Body of pancreas (tissue), 4 donors: Measurements from ENCODE around the gene SUN5. TPM values are rescaled to one million over a fixed set of nuclear protein-coding genes. Genes with fewer than 3 reads are reported as not detected.

Source experiments
- ATAC-seq: fragments of 150-250 bp; one replicate; pipeline ENCODE4 v1.9.1; 2016
- DNase-seq, 4 donors: peaks; one replicate each; pipeline ENCODE4 v3.0.0-alpha.2; 2019
- H3K27ac ChIP-seq, 4 donors: fragments of 200-600 bp; sonication (generic); 1 replicate in 3 of 4; 2 replicates in 1 of 4; pipeline versions ENCODE4 v1.5.1 to v1.6.1; 2016 to 2019; ENCODE audit warnings: mild to moderate bottlenecking in 1 of 4, mixed read lengths in 1 of 4, moderate library complexity in 1 of 4
- H3K27me3 ChIP-seq, 2 donors: fragments of 200-600 bp; sonication (generic); one replicate each; pipeline ENCODE4 v1.6.0; 2016; ENCODE audit warnings: mild to moderate bottlenecking in 1 of 2
- H3K36me3 ChIP-seq, 2 donors: fragments of 200-600 bp; sonication (generic); replicated peaks in 1 of 2; 2 replicates each; pipeline ENCODE4 v1.5.1; 2016; ENCODE audit warnings: low read depth in 2 of 2; ENCODE audit not compliant: insufficient read depth in 1 of 2
- H3K4me1 ChIP-seq: fragments of 200-600 bp; sonication (generic); one replicate; pipeline ENCODE4 v1.6.0; 2016
- H3K4me3 ChIP-seq, 2 donors: fragments of 200-600 bp; sonication (generic); 1 replicate in 1 of 2; 2 replicates in 1 of 2; pipeline ENCODE4 v1.5.1; 2016 to 2019
- H3K9me3 ChIP-seq, 3 donors: fragments of 200-600 bp; sonication (generic); 1 replicate in 2 of 3; 2 replicates in 1 of 3; pipeline ENCODE4 v1.5.1; 2016
- CTCF ChIP-seq, 7 experiments: fragments of 450-650 bp in 4 of 7; fragments of 200-600 bp in 3 of 7; sonication (generic) in 3 of 7; IDR thresholded peaks; one replicate each; pipeline ENCODE4 v1.5.1; 2016 to 2019; ENCODE audit warnings: antibody characterized with exemption in 7 of 7
- POLR2A ChIP-seq, 3 donors: fragments of 450-650 bp; IDR thresholded peaks; one replicate each; pipeline ENCODE4 v1.6.1; 2016; ENCODE audit warnings: antibody characterized with exemption in 3 of 3, mild to moderate bottlenecking in 2 of 3
- WGBS, 2 donors: methylation state at CpG; one replicate each; pipeline ENCODE4 v1.1.5; 2017; 5-methylcytosine and 5-hydroxymethylcytosine counted together
- intact Hi-C: fragments of 100-400 bp; cut with DNase I; formaldehyde crosslinking; loops from one replicate; pipeline ENCODE4 v1.15.1; 2023
- total RNA-seq, 2 donors: library from RNA; depleted of rRNA; stranded (reverse); fragments of >200 nt; gene quantifications; one replicate each; pipeline ENCODE4 v1.1.0, GENCODE V29; 2016

The SUN5 gene
- total RNA-seq, 2 donors from 2014 or later, result not detected

- 41 to 50% methylated on average over 4 of the region's 4 CpGs for WGBS, 2 donors
- H3K27me3 ChIP-seq, result no peaks in the 10 kb centered on the region
- no peaks in the 10 kb centered on the region for H3K36me3 ChIP-seq
- H3K27ac ChIP-seq, result no peak overlapping the region
- H3K9me3 ChIP-seq, result no peaks in the 10 kb centered on the region
- intact Hi-C loops, result no loop called here
- ATAC-seq (no peak), DNase-seq (no peak)
- TF ChIP-seq POLR2A (IDR thresholded peaks at IDR 0.05), result no peak
- no peak for TF ChIP-seq CTCF (IDR thresholded peaks at IDR 0.05)
- H3K4me3 ChIP-seq, result no peak overlapping the region
- H3K4me1 ChIP-seq, result no peaks in the 10 kb centered on the region
Observed at GRCh38 chr20:32934580-32934979, 69.7 kb downstream of the SUN5 start.

Other genes starting within 250 kb of the SUN5 start
- 1 to 10 TPM; 6.3 to 6.5 TPM for gene DNMT3B, start 242.0 kb downstream of the SUN5 start, total RNA-seq
- 10 to 100 TPM; 32.4 to 37.6 TPM for gene MAPRE1, start 184.5 kb downstream of the SUN5 start, total RNA-seq
- gene EFCAB8, start 145.5 kb downstream of the SUN5 start, total RNA-seq, result under 1 TPM in 1 of 2 donors, not detected in 1; 0.26 TPM
- gene BPIFB2, start 3.3 kb upstream of the SUN5 start, total RNA-seq, result not detected
- gene BPIFB6, start 27.2 kb upstream of the SUN5 start, total RNA-seq, result not detected
- gene BPIFB3, start 49.5 kb upstream of the SUN5 start, total RNA-seq, result not detected
- not detected for gene BPIFB4, start 75.2 kb upstream of the SUN5 start, total RNA-seq
- gene BPIFA2, start 163.7 kb upstream of the SUN5 start, total RNA-seq, result not detected
- not detected for gene BPIFA3, start 212.9 kb upstream of the SUN5 start, total RNA-seq
- not detected for gene BPIFA1, start 231.6 kb upstream of the SUN5 start, total RNA-seq